ENCODE results near the gene METAP2. TPM values are rescaled to one million over a fixed set of nuclear protein-coding genes. Genes with fewer than 3 reads are reported as not detected.
A peak's percentile ranks its signal among the peaks of the same experiment; 100 is the strongest.
"Not testable (repeated sequence)": the region's sequence is repeated elsewhere in the genome, so short reads cannot be mapped to it uniquely, and the experiment has no call there.

The METAP2 gene
- total RNA-seq, 4 donors from 2014 or later, result 25.1 to 106 (median 30.0) TPM

GRCh38 chr12:95446506-95446900 lies 27.4 kb upstream of the METAP2 start:
- TF ChIP-seq CTCF (IDR thresholded peaks at IDR 0.05) (no peak), POLR2A (IDR thresholded peaks at IDR 0.05) (no peak)
- Histone ChIP-seq H3K36me3 (no peaks in the 10 kb centered on the region), H3K4me1 (peaks cover 0 to 15% (median 0%) of the 10 kb centered on the region in 4 donors), H3K27ac (no peak overlapping the region), H3K4me3 (peak overlapping the region in 2 of 4 donors; percentile 9 to 24), H3K9me3 (no peaks in the 10 kb centered on the region), H3K27me3 (no peaks in the 10 kb centered on the region)
- DNase-seq, result peak in 2 of 3 donors; percentile 52 to 67

- H3K9me3 ChIP-seq, H3K27me3 ChIP-seq, DNase-seq, H3K36me3 ChIP-seq, H3K4me3 ChIP-seq, H3K27ac ChIP-seq: not testable (repeated sequence)
- H3K4me1 ChIP-seq, result peaks cover 0 to 15% (median 0%) of the 10 kb centered on the region in 4 donors
Measured at GRCh38 chr12:95449656-95450055, 24.3 kb upstream of the METAP2 start.

- H3K36me3 ChIP-seq, H3K27ac ChIP-seq, H3K27me3 ChIP-seq, H3K4me3 ChIP-seq, H3K4me1 ChIP-seq, DNase-seq, H3K9me3 ChIP-seq: not testable (repeated sequence)
Measured at GRCh38 chr12:95452501-95452900, 21.5 kb upstream of the METAP2 start.

- not testable (repeated sequence) for H3K27ac ChIP-seq, DNase-seq, H3K4me1 ChIP-seq, H3K4me3 ChIP-seq, H3K27me3 ChIP-seq, H3K36me3 ChIP-seq
- peaks cover 0 to 14% (median 3%) of the 10 kb centered on the region in 4 donors for H3K9me3 ChIP-seq
Measured at GRCh38 chr12:95453881-95454280, 20.1 kb upstream of the METAP2 start.

GRCh38 chr12:95454780-95455215 lies 19.2 kb upstream of the METAP2 start:
- not testable (repeated sequence) for H3K4me1 ChIP-seq, H3K4me3 ChIP-seq, H3K36me3 ChIP-seq, DNase-seq, H3K27me3 ChIP-seq, H3K27ac ChIP-seq
- peaks cover 0 to 14% (median 3%) of the 10 kb centered on the region in 4 donors for H3K9me3 ChIP-seq

GRCh38 chr12:95457605-95458004 lies 16.3 kb upstream of the METAP2 start:
- not testable (repeated sequence) for H3K4me1 ChIP-seq, DNase-seq, H3K36me3 ChIP-seq, H3K27ac ChIP-seq, H3K4me3 ChIP-seq, H3K27me3 ChIP-seq
- H3K9me3 ChIP-seq, result peaks cover 0 to 14% (median 3%) of the 10 kb centered on the region in 4 donors

- no peak for TF ChIP-seq CTCF (IDR thresholded peaks at IDR 0.05)
- no peak for TF ChIP-seq POLR2A (IDR thresholded peaks at IDR 0.05)
- DNase-seq, result no peak
- H3K36me3 ChIP-seq, result no peaks in the 10 kb centered on the region
- H3K4me1 ChIP-seq, result no peaks in the 10 kb centered on the region
- peaks cover 0 to 14% (median 3%) of the 10 kb centered on the region in 4 donors for H3K9me3 ChIP-seq
- no peaks in the 10 kb centered on the region for H3K27me3 ChIP-seq
- no peak overlapping the region for H3K4me3 ChIP-seq
- H3K27ac ChIP-seq, result no peak overlapping the region
Measured at GRCh38 chr12:95458761-95459160, 15.2 kb upstream of the METAP2 start.

GRCh38 chr12:95459310-95459709 lies 14.6 kb upstream of the METAP2 start:
- no peak for DNase-seq
- no peak overlapping the region for H3K27ac ChIP-seq
- H3K27me3 ChIP-seq, result no peaks in the 10 kb centered on the region
- no peak overlapping the region for H3K4me3 ChIP-seq
- TF ChIP-seq POLR2A (IDR thresholded peaks at IDR 0.05) (no peak), CTCF (IDR thresholded peaks at IDR 0.05) (no peak)
- no peaks in the 10 kb centered on the region for H3K36me3 ChIP-seq
- no peaks in the 10 kb centered on the region for H3K4me1 ChIP-seq
- peaks cover 0 to 14% (median 3%) of the 10 kb centered on the region in 4 donors for H3K9me3 ChIP-seq

Measured in Peyer's patch (tissue), 4 donors.